H9 (cell line): Measurements from ENCODE around the gene FUS. TPM values are rescaled to one million over a fixed set of nuclear protein-coding genes. Genes with fewer than 3 reads are reported as not detected.
A peak's percentile ranks its signal among the peaks of the same experiment; 100 is the strongest.

Source experiments
- DNase-seq: peaks from one replicate; pipeline ENCODE4 v3.0.0-alpha.2; 2017
- H2AFZ ChIP-seq: one replicate; pipeline ENCODE4 v1.6.1; 2013; ENCODE audit warnings: mild to moderate bottlenecking, low read length, control low read depth, moderate library complexity
- H2AK5ac ChIP-seq: 2 replicates; pipeline ENCODE4 v1.6.1; 2013; ENCODE audit warnings: low read length, control low read depth, mixed read lengths; ENCODE audit not compliant: insufficient read length
- H2BK120ac ChIP-seq: one replicate; pipeline ENCODE4 v1.6.1; 2013; ENCODE audit warnings: low read depth, mild to moderate bottlenecking, low read length, control low read depth, inconsistent platforms; ENCODE audit not compliant: poor library complexity, severe bottlenecking
- H2BK12ac ChIP-seq: 2 replicates; pipeline ENCODE4 v1.6.1; 2013; ENCODE audit warnings: low read length, control low read depth, mixed read lengths, low read depth; ENCODE audit not compliant: insufficient read length
- H2BK15ac ChIP-seq: 2 replicates; pipeline ENCODE4 v1.6.1; 2013; ENCODE audit warnings: low read depth, low read length, control low read depth
- H2BK20ac ChIP-seq: one replicate; pipeline ENCODE4 v1.6.1; 2013; ENCODE audit warnings: low read depth, mild to moderate bottlenecking, low read length, control low read depth, inconsistent platforms; ENCODE audit not compliant: poor library complexity, severe bottlenecking
- H2BK5ac ChIP-seq: 2 replicates; pipeline ENCODE4 v1.6.1; 2013; ENCODE audit warnings: low read length, control low read depth, mixed read lengths; ENCODE audit not compliant: insufficient read length
- H3K14ac ChIP-seq: 2 replicates; pipeline ENCODE4 v1.6.1; 2013; ENCODE audit warnings: low read length, control low read depth; ENCODE audit not compliant: insufficient read depth
- H3K18ac ChIP-seq: 2 replicates; pipeline ENCODE4 v1.6.1; 2013; ENCODE audit warnings: low read depth, mild to moderate bottlenecking, mixed read lengths, low read length, control low read depth; ENCODE audit not compliant: insufficient read length
- H3K23ac ChIP-seq: 2 replicates; pipeline ENCODE4 v1.6.1; 2013; ENCODE audit warnings: low read length, control low read depth, mixed read lengths, low read depth; ENCODE audit not compliant: insufficient read length
- H3K23me2 ChIP-seq: 2 replicates; pipeline ENCODE4 v1.6.1; 2013; ENCODE audit warnings: low read depth, mild to moderate bottlenecking, mixed read lengths, low read length, control low read depth; ENCODE audit not compliant: insufficient read length, poor library complexity, severe bottlenecking
- H3K27ac ChIP-seq: 2 replicates; pipeline ENCODE4 v1.5.1; 2013; ENCODE audit warnings: low read length, control low read depth, mixed read lengths, low read depth; ENCODE audit not compliant: insufficient read length
- H3K27me3 ChIP-seq: 2 replicates; pipeline ENCODE4 v1.6.1; 2013; ENCODE audit warnings: low read length, control low read depth, inconsistent platforms; ENCODE audit not compliant: insufficient read depth
- H3K4ac ChIP-seq: 2 replicates; pipeline ENCODE4 v1.6.1; 2013; ENCODE audit warnings: low read depth, mild to moderate bottlenecking, control low read depth, inconsistent platforms, low read length, moderate library complexity
- H3K4me1 ChIP-seq: 2 replicates; pipeline ENCODE4 v1.6.1; 2013; ENCODE audit warnings: low read length, control low read depth, inconsistent platforms; ENCODE audit not compliant: insufficient read depth
- H3K4me2 ChIP-seq: 2 replicates; pipeline ENCODE4 v1.6.1; 2013; ENCODE audit warnings: low read length, control low read depth, mixed read lengths; ENCODE audit not compliant: insufficient read length, insufficient read depth
- H3K56ac ChIP-seq: 2 replicates; pipeline ENCODE4 v1.6.1; 2013; ENCODE audit warnings: low read depth, mild to moderate bottlenecking, mixed read lengths, low read length, control low read depth; ENCODE audit not compliant: insufficient read length
- H3K79me1 ChIP-seq: 2 replicates; pipeline ENCODE4 v1.6.1; 2013; ENCODE audit warnings: low read depth, mild to moderate bottlenecking, moderate library complexity, low read length, control low read depth, inconsistent platforms; ENCODE audit not compliant: insufficient read depth, poor library complexity, severe bottlenecking
- H3K79me2 ChIP-seq: 2 replicates; pipeline ENCODE4 v1.6.1; 2013; ENCODE audit warnings: low read length, control low read depth, inconsistent platforms; ENCODE audit not compliant: insufficient read depth
- H3K9ac ChIP-seq: 2 replicates; pipeline ENCODE4 v1.6.1; 2013; ENCODE audit warnings: low read length, control low read depth, mixed read lengths; ENCODE audit not compliant: insufficient read length; ENCODE audit errors: extremely low read depth
- H3K9me3 ChIP-seq: one replicate; pipeline ENCODE4 v1.6.1; 2013; ENCODE audit warnings: low read depth, low read length, inconsistent platforms; ENCODE audit not compliant: control insufficient read depth
- H3T11ph ChIP-seq: one replicate; pipeline ENCODE4 v1.6.1; 2013; ENCODE audit warnings: mild to moderate bottlenecking, low read length, control low read depth, inconsistent platforms
- H4K20me1 ChIP-seq: one replicate; pipeline ENCODE4 v1.6.1; 2013; ENCODE audit not compliant: control insufficient read depth, insufficient read length, insufficient read depth
- H4K5ac ChIP-seq: 2 replicates; pipeline ENCODE4 v1.6.1; 2013; ENCODE audit warnings: low read depth, mild to moderate bottlenecking, mixed read lengths, low read length, control low read depth; ENCODE audit not compliant: insufficient read length
- H4K8ac ChIP-seq: replicated peaks from 2 replicates; pipeline ENCODE4 v1.6.1; 2013; ENCODE audit warnings: low read length, control low read depth, mixed read lengths, low read depth; ENCODE audit not compliant: insufficient read length
- H4K91ac ChIP-seq: 2 replicates; pipeline ENCODE4 v1.6.1; 2013; ENCODE audit warnings: low read depth, mild to moderate bottlenecking, moderate library complexity, mixed read lengths, low read length, control low read depth; ENCODE audit not compliant: insufficient read length
- H3K27ac Mint-ChIP-seq, 3 experiments: 2 replicates in 2 of 3; 3 replicates in 1 of 3; pipeline ENCODE4 v1.8.0; 2020 to 2021; ENCODE audit warnings: mixed read lengths in 3 of 3, mild to moderate bottlenecking in 1 of 3, moderate library complexity in 1 of 3
- H3K27me3 Mint-ChIP-seq: 2 replicates; pipeline ENCODE4 v1.8.0; 2021; ENCODE audit warnings: low read depth, mild to moderate bottlenecking, moderate library complexity, mixed read lengths
- H3K36me3 Mint-ChIP-seq, 3 experiments: 2 replicates in 2 of 3; 3 replicates in 1 of 3; pipeline ENCODE4 v1.8.0; 2020 to 2021; ENCODE audit warnings: low read depth in 3 of 3, mixed read lengths in 3 of 3; ENCODE audit not compliant: insufficient read depth in 1 of 3
- H3K4me1 Mint-ChIP-seq, 2 experiments: 2 replicates each; pipeline ENCODE4 v1.8.0; 2020; ENCODE audit warnings: mixed read lengths in 2 of 2
- H3K4me3 Mint-ChIP-seq, 2 experiments: 2 replicates in 1 of 2; 3 replicates in 1 of 2; pipeline ENCODE4 v1.8.0; 2020 to 2021; ENCODE audit warnings: mild to moderate bottlenecking in 2 of 2, mixed read lengths in 2 of 2, moderate library complexity in 1 of 2
- H3K9me3 Mint-ChIP-seq, 2 experiments: 2 replicates in 1 of 2; 3 replicates in 1 of 2; pipeline ENCODE4 v1.8.0; 2020; ENCODE audit warnings: mild to moderate bottlenecking in 2 of 2, mixed read lengths in 2 of 2, moderate library complexity in 1 of 2
- CTCF ChIP-seq: fragments of 200-600 bp; sonication (generic); conservative IDR thresholded peaks from 3 replicates; pipeline ENCODE4 v1.8.0; 2021; ENCODE audit warnings: antibody characterized with exemption, mild to moderate bottlenecking
- WGBS: extraction: QIAGEN DNeasy Blood & Tissue Kit; methylation state at CpG from one replicate; pipeline ENCODE4 v1.1.7; 2013; ENCODE audit warnings: missing lambda C conversion rate, low lambda C conversion rate, mixed read lengths; ENCODE audit not compliant: insufficient read length; ENCODE audit errors: extremely low coverage; 5-methylcytosine and 5-hydroxymethylcytosine counted together
- total RNA-seq: library from RNA; stranded (reverse); gene quantifications from 2 replicates; pipeline ENCODE4 v1.2.1, GENCODE V29; 2021

The FUS gene
- total RNA-seq, 1 experiment from 2014 or later: 1,034 TPM

GRCh38 chr16:31142109-31143010 lies 37.6 kb upstream of the FUS start:
- no peak overlapping the region for H2BK12ac ChIP-seq
- peak overlapping the region; percentile 54 to 76 for H3K4me3 Mint-ChIP-seq

More at GRCh38 chr16:31142109-31143010, 37.6 kb upstream of the FUS start:
- peak; percentile 100 for DNase-seq
- no peaks in the 10 kb centered on the region for H3K23me2 ChIP-seq
- no peaks in the 10 kb centered on the region; the same call in 1 of the 2 replicates for H3K27me3 ChIP-seq
- no CpG with 5 or more reads among the region's 89 CpGs for WGBS
- TF ChIP-seq CTCF: peak; percentile 95
- H4K91ac ChIP-seq: no peak overlapping the region
- peaks cover 26 to 42% of the 10 kb centered on the region in 2 experiments for H3K4me1 Mint-ChIP-seq
- H3K27ac ChIP-seq: no peak overlapping the region
- H2BK20ac ChIP-seq: no peak overlapping the region
- H3K9me3 Mint-ChIP-seq: no peaks in the 10 kb centered on the region
- no peak overlapping the region for H2BK5ac ChIP-seq
- no peak overlapping the region for H3K18ac ChIP-seq
- H2BK120ac ChIP-seq: no peak overlapping the region
- no peaks in the 10 kb centered on the region for H3K79me2 ChIP-seq
- no peak overlapping the region for H2AFZ ChIP-seq
- H3K56ac ChIP-seq: no peak overlapping the region
- no peaks in the 10 kb centered on the region for H3K79me1 ChIP-seq
- no peak overlapping the region for H2BK15ac ChIP-seq
- H3K4me1 ChIP-seq: peaks cover 4% of the 10 kb centered on the region
- H3T11ph ChIP-seq: no peak overlapping the region
- no peaks in the 10 kb centered on the region for H3K9me3 ChIP-seq
- no peak overlapping the region for H3K4ac ChIP-seq
- H3K4me2 ChIP-seq: peak overlapping the region; percentile 54
- H3K23ac ChIP-seq: no peak overlapping the region
- peaks cover 37% of the 10 kb centered on the region for H3K27me3 Mint-ChIP-seq
- H3K9ac ChIP-seq: no peak overlapping the region
- H3K36me3 Mint-ChIP-seq: no peaks in the 10 kb centered on the region
- peak overlapping the region; percentile 68 to 92 (median 86); a peak in 5 of 7 replicates for H3K27ac Mint-ChIP-seq
- no peaks in the 10 kb centered on the region for H4K20me1 ChIP-seq
- no peak overlapping the region for H4K5ac ChIP-seq
- H2AK5ac ChIP-seq: no peak overlapping the region
- H4K8ac ChIP-seq: no peak overlapping the region
- peak overlapping the region; percentile 81 for H3K14ac ChIP-seq
